SK-N-MC (cell line): ENCODE data around the gene GRIP1.

Experiments
- EZH2 ChIP-seq: fragments of 200-600 bp; sonication (generic); IDR thresholded peaks from one replicate; pipeline ENCODE4 v1.6.1; 2017; ENCODE audit warnings: antibody characterized with exemption
- POLR2AphosphoS5 ChIP-seq: IDR thresholded peaks from 2 replicates; pipeline ENCODE4 v1.6.1; 2012; ENCODE audit warnings: mild to moderate bottlenecking, low read depth, low read length, borderline replicate concordance

- no peak for TF ChIP-seq POLR2AphosphoS5
- no peak for TF ChIP-seq EZH2
Measured at GRCh38 chr12:66323017-66323416, 355.9 kb downstream of the GRIP1 start.
